HTR-8/SVneo (cell line): Measurements from ENCODE around the gene LDLRAD3.

ENCODE experiments used
- DNase-seq: peaks from one replicate; pipeline ENCODE4 v3.0.0; 2011; ENCODE audit warnings: low spot score, mixed read lengths; ENCODE audit not compliant: insufficient read length
- FAIRE-seq: peaks from 2 replicates; lab custom pipeline; 2011; peaks lifted over from hg19 to GRCh38; lab: Jason Lieb, UNC

The LDLRAD3 gene

GRCh38 chr11:36116161-36116560 lies 172.3 kb downstream of the LDLRAD3 start:
- DNase-seq = no peak
- no peak for FAIRE-seq

GRCh38 chr11:36118084-36118483 lies 174.2 kb downstream of the LDLRAD3 start:
- no peak for FAIRE-seq
- DNase-seq = no peak

GRCh38 chr11:36119300-36119699 lies 175.4 kb downstream of the LDLRAD3 start:
- FAIRE-seq (no peak), DNase-seq (no peak)

GRCh38 chr11:36121054-36121453 lies 177.2 kb downstream of the LDLRAD3 start:
- FAIRE-seq (no peak), DNase-seq (no peak)

GRCh38 chr11:36122671-36123070 lies 178.8 kb downstream of the LDLRAD3 start:
- DNase-seq = no peak
- no peak for FAIRE-seq

GRCh38 chr11:36123336-36124101 lies 179.7 kb downstream of the LDLRAD3 start:
- no peak for DNase-seq
- FAIRE-seq = no peak

- DNase-seq (no peak), FAIRE-seq (no peak)
Measured at GRCh38 chr11:36126678-36127077, 182.8 kb downstream of the LDLRAD3 start.

GRCh38 chr11:36127550-36127949 lies 183.7 kb downstream of the LDLRAD3 start:
- no peak for FAIRE-seq
- no peak for DNase-seq

GRCh38 chr11:36129955-36130354 lies 186.1 kb downstream of the LDLRAD3 start:
- FAIRE-seq (no peak), DNase-seq (no peak)

GRCh38 chr11:36130401-36130800 lies 186.5 kb downstream of the LDLRAD3 start:
- FAIRE-seq (no peak), DNase-seq (no peak)

GRCh38 chr11:36131721-36132397 lies 188.0 kb downstream of the LDLRAD3 start:
- FAIRE-seq (no peak), DNase-seq (peak; percentile 23)

- no peak for FAIRE-seq
- DNase-seq = no peak
Measured at GRCh38 chr11:36132940-36133339, 189.1 kb downstream of the LDLRAD3 start.

GRCh38 chr11:36135076-36135475 lies 191.2 kb downstream of the LDLRAD3 start:
- DNase-seq = no peak
- FAIRE-seq = no peak

GRCh38 chr11:36139767-36140166 lies 195.9 kb downstream of the LDLRAD3 start:
- FAIRE-seq (no peak), DNase-seq (no peak)

GRCh38 chr11:36141196-36141953 lies 197.5 kb downstream of the LDLRAD3 start:
- no peak for FAIRE-seq

GRCh38 chr11:36141956-36142355 lies 198.1 kb downstream of the LDLRAD3 start:
- DNase-seq (no peak), FAIRE-seq (no peak)

More at GRCh38 chr11:36141196-36141953, 197.5 kb downstream of the LDLRAD3 start:
- no peak for DNase-seq

GRCh38 chr11:36142439-36142838 lies 198.6 kb downstream of the LDLRAD3 start:
- peak; percentile 40 for FAIRE-seq
- DNase-seq = no peak

GRCh38 chr11:36142879-36143278 lies 199.0 kb downstream of the LDLRAD3 start:
- DNase-seq = no peak
- FAIRE-seq = no peak

GRCh38 chr11:36146437-36146836 lies 202.6 kb downstream of the LDLRAD3 start:
- no peak for DNase-seq
- no peak for FAIRE-seq

- FAIRE-seq (no peak), DNase-seq (no peak)
Measured at GRCh38 chr11:36147491-36147890, 203.6 kb downstream of the LDLRAD3 start.

- FAIRE-seq (peak; percentile 26), DNase-seq (no peak)
Measured at GRCh38 chr11:36148701-36149100, 204.8 kb downstream of the LDLRAD3 start.
